ENCODE measurements around the gene GLB1L2.

The GLB1L2 gene

DNA sequence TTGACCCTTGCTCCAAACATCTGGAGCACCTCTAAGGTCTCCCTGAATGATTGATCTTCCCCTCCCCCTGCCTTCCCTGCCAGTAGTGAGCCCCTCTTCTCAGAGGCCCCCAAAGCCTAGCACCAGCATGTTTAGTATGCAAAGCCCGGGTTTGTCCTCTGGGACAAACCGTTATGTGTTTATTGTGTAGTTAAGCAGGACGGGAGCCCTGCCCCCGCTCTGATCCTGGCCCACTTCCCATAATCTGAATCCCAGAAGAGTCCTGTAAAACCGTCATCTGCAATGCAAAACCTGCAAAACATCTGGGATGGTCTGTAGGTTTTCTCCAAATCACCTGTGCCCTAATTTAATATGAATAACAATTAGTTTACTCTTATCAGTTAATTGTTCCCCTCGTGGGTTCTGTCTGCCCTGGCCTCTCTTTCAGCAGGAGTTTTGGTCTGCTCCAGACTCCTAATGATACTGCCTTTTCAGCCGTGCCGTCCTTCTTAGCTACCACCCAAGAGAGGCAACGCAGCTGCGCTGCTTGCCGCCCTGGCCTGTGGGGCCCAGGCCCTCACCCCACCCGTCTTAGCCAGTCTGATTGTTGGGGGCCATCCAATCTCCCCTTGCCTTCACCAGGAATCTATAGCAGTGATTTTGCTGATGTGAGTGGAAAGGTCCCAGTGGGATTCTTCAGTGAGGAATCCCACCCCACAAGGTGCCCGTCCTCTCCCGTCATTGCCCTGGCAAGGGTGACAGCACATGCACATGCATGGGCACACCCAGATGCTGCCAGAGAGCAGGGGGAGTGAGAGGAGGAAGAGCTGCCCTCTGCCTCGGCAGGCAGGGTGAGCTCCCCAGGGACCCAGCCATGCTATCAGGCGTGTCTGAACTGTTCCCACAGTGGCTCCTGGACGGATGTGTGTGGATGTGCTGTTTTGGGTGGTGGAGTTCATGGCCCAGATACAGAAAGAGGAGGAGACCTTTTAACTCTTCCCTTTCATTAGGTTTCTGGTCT lies 83.3 kb downstream of the GLB1L2 start:
- Histone ChIP-seq H3K4me3 (no peak overlapping the region), H3K27ac (no peak overlapping the region)
- TF ChIP-seq, protein P1, sequence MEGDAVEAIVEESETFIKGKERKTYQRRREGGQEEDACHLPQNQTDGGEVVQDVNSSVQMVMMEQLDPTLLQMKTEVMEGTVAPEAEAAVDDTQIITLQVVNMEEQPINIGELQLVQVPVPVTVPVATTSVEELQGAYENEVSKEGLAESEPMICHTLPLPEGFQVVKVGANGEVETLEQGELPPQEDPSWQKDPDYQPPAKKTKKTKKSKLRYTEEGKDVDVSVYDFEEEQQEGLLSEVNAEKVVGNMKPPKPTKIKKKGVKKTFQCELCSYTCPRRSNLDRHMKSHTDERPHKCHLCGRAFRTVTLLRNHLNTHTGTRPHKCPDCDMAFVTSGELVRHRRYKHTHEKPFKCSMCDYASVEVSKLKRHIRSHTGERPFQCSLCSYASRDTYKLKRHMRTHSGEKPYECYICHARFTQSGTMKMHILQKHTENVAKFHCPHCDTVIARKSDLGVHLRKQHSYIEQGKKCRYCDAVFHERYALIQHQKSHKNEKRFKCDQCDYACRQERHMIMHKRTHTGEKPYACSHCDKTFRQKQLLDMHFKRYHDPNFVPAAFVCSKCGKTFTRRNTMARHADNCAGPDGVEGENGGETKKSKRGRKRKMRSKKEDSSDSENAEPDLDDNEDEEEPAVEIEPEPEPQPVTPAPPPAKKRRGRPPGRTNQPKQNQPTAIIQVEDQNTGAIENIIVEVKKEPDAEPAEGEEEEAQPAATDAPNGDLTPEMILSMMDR (IDR thresholded peaks at IDR 0.05), result no peak
- no peak for DNase-seq (ENCODE audit: low spot score)

DNA sequence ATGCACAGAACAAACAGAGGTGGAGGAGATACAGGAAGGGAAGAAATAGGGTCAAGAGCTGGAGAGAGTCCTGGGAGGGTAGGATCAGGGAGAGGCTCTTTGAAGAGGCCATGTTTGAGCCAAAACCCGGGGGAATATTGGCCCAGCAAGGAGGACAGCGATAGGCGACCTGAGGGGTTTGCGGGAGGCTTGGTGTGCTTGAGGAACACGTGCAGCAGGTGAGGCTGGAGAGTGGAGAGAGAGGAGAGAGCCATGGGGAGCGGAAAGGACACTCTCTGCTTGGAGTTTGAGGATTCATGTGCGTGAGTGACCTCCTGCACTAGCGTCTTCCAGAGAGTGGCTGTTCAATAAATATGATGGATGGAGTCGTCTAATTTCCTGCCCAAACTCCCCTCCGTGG lies 84.9 kb downstream of the GLB1L2 start:
- TF ChIP-seq, protein P1 (IDR thresholded peaks at IDR 0.05), result no peak
- H3K4me3 ChIP-seq, result no peak overlapping the region
- no peak overlapping the region for H3K27ac ChIP-seq
- DNase-seq (ENCODE audit: low spot score), result no peak

DNA sequence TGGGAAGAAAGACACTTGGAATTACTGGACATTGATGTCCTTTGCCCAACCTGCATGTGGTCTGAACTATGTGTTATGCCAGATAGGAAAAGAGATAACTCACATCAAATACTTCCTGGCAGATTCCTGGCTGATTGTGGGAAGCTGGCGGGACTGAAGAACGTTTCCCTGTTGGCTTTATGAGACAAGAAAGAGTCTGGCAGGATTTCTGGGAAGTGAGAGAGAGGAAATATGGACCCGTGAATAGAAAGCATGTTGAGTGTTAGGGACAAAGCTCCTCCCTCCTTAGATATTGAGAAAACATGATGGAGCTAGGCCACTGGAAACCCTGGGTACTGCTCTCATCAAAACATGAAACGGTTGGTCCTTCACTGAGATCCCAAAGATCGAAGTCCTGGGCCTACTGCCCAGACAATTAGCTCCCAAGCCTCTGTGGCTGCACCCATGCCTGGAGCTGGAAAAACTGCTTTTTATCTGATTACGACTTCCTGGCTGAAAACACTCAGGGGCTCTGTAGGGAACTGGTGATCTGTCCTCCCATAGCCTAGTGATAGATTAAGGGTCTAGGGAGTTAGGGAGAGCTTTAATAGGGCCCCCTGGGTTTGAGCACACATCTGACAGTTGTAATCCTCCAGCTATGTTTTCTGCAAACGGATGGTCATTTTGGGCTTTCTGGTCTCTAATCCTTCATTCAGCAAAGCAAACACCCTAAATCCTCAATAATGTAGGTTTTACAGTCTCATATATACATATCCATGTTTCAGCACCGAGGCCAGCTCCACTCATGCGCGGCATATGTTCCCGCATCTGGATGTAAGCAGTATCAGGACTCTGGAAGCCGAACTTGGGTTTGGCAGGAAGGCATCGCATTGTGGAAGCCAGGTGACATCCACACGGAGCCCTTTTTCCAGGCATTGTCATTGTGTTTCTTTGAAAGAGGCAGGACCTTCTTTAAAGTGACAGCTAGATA lies 86.4 kb downstream of the GLB1L2 start:
- Histone ChIP-seq H3K4me3 (no peak overlapping the region), H3K27ac (no peak overlapping the region)
- TF ChIP-seq, protein P1 (IDR thresholded peaks at IDR 0.05), result no peak
- DNase-seq (ENCODE audit: low spot score), result no peak

DNA sequence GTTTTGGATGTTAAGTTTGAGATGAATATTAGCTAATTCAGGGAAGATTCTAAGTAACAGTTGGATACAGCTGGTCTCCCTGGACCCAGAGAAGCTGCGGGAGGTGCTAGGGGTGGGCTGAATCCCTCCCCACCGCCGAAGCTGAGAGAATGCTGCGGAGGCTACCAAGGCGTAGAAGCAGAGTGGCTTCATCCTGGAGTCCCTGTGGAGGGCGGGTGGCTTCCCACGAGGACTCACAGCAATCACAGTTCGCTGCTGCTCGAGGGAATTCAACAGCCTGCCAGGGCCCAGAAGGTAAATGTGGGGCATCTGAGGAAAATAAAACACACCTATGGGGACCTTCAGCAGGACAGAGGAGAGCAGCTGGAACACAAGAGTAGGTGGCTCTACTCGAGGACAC lies 91.3 kb downstream of the GLB1L2 start:
- no peak overlapping the region for H3K27ac ChIP-seq
- no peak for DNase-seq (ENCODE audit: low spot score)
- no peak overlapping the region for H3K4me3 ChIP-seq
- TF ChIP-seq, protein P1 (IDR thresholded peaks at IDR 0.05), result no peak

DNA sequence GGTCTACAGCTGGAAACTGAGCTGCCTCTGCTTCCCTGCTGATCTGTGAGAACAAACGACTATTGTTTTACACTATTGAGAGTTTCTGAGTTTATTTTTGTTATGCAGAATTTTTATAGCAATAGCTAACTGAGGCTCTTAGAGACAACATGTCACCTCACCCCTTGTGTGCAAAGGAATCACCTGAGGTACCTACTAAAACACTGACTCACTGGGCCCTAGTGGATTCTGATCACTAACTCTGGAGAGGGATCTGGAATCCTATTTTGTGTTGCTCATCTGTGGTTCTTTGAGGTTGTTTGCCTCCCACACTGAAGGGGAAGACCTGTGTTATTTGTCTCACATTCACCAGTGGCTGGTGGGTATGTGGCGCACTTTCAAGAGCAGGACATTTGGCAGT lies 93.6 kb downstream of the GLB1L2 start:
- Histone ChIP-seq H3K4me3 (no peak overlapping the region), H3K27ac (no peak overlapping the region)
- no peak for DNase-seq (ENCODE audit: low spot score)
- TF ChIP-seq, protein P1 (IDR thresholded peaks at IDR 0.05), result no peak

All from coronary artery (tissue), 2 donors.